Upper lobe of right lung (tissue), 1 donor: ENCODE measurements around the gene SLC41A1. TPM values are rescaled to one million over a fixed set of nuclear protein-coding genes. Genes with fewer than 3 reads are reported as not detected.

Experiments
- ATAC-seq: fragments of 200-7000 bp; cut with Tn5 transposase; one replicate; pipeline ENCODE4 v1.9.1; 2020; ENCODE audit warnings: mild to moderate bottlenecking, moderate library complexity
- DNase-seq: peaks from one replicate; pipeline ENCODE4 v3.0.0-alpha.2; 2020
- H3K27ac ChIP-seq: fragments of 200-600 bp; one replicate; pipeline ENCODE4 v1.8.0; 2022
- H3K27me3 ChIP-seq: fragments of 200-600 bp; one replicate; pipeline ENCODE4 v1.8.0; 2022; ENCODE audit warnings: mild to moderate bottlenecking
- H3K36me3 ChIP-seq: fragments of 200-600 bp; one replicate; pipeline ENCODE4 v1.8.0; 2022
- H3K4me1 ChIP-seq: fragments of 200-600 bp; one replicate; pipeline ENCODE4 v1.8.0; 2022
- H3K4me3 ChIP-seq: fragments of 200-600 bp; one replicate; pipeline ENCODE4 v1.8.0; 2022; ENCODE audit warnings: mild to moderate bottlenecking
- H3K9me3 ChIP-seq: fragments of 200-600 bp; one replicate; pipeline ENCODE4 v1.8.0; 2022
- CTCF ChIP-seq: fragments of 200-600 bp; IDR thresholded peaks from one replicate; pipeline ENCODE4 v1.8.0; 2022; ENCODE audit warnings: antibody characterized with exemption
- intact Hi-C: fragments of 100-400 bp; cut with DNase I; formaldehyde crosslinking; loops from one replicate; pipeline ENCODE4 v1.11.0; 2022
- total RNA-seq: library from RNA; stranded (reverse); fragmentation: NEBNext Ultra II Directional; extraction: Animal tissue kit (Norgen Biotek cat#: 25700); gene quantifications from one replicate; pipeline ENCODE4 v1.2.1, GENCODE V29; 2021
- donor health status: DM: no; HTN: yes; CAD: no; lungs with severe emphysema.

The SLC41A1 gene
- total RNA-seq, 1 donor from 2014 or later = 35.8 TPM

- no peaks in the 10 kb centered on the region for H3K27me3 ChIP-seq
- no peak overlapping the region for H3K27ac ChIP-seq
- H3K4me3 ChIP-seq = no peak overlapping the region
- H3K9me3 ChIP-seq = no peaks in the 10 kb centered on the region
- intact Hi-C loops = loop anchor here (10.0 kb wide), 1 partner anchor 122 kb away; no protein-coding TSS in a partner anchor
- peaks cover 70% of the 10 kb centered on the region for H3K36me3 ChIP-seq
- DNase-seq = no peak
- no peak for ATAC-seq
- no peaks in the 10 kb centered on the region for H3K4me1 ChIP-seq
- TF ChIP-seq CTCF = no peak
Measured at GRCh38 chr1:205792961-205793673, 19.9 kb downstream of the SLC41A1 start.

GRCh38 chr1:205792481-205792881 is 20.5 kb downstream of the SLC41A1 start:
- H3K27me3 ChIP-seq = no peaks in the 10 kb centered on the region
- H3K9me3 ChIP-seq = no peaks in the 10 kb centered on the region
- H3K27ac ChIP-seq = no peak overlapping the region
- no peaks in the 10 kb centered on the region for H3K4me1 ChIP-seq
- no peak for DNase-seq
- no peak for ATAC-seq
- peaks cover 64% of the 10 kb centered on the region for H3K36me3 ChIP-seq
- TF ChIP-seq CTCF = no peak
- intact Hi-C loops = loop anchor here (10.0 kb wide), 1 partner anchor 122 kb away; no protein-coding TSS in a partner anchor
- no peak overlapping the region for H3K4me3 ChIP-seq

GRCh38 chr1:205791568-205792180 is 21.3 kb downstream of the SLC41A1 start:
- peak; percentile 92 for ATAC-seq
- no peak overlapping the region for H3K4me3 ChIP-seq
- no peaks in the 10 kb centered on the region for H3K4me1 ChIP-seq
- H3K27ac ChIP-seq = no peak overlapping the region
- DNase-seq = no peak
- no peaks in the 10 kb centered on the region for H3K9me3 ChIP-seq
- TF ChIP-seq CTCF = peak; percentile 74
- peaks cover 56% of the 10 kb centered on the region for H3K36me3 ChIP-seq
- intact Hi-C loops = loop anchor here (10.0 kb wide), 1 partner anchor 123 kb away; no protein-coding TSS in a partner anchor
- no peaks in the 10 kb centered on the region for H3K27me3 ChIP-seq

- Histone ChIP-seq H3K9me3 (no peaks in the 10 kb centered on the region), H3K27ac (no peak overlapping the region), H3K4me1 (no peaks in the 10 kb centered on the region), H3K27me3 (no peaks in the 10 kb centered on the region), H3K36me3 (peaks cover 15% of the 10 kb centered on the region), H3K4me3 (no peak overlapping the region)
- no peak for DNase-seq
- no peak for TF ChIP-seq CTCF
- intact Hi-C loops = no loop called here
- ATAC-seq = no peak
Measured at GRCh38 chr1:205787287-205787916, 25.6 kb downstream of the SLC41A1 start.

GRCh38 chr1:205786601-205787000 is 26.4 kb downstream of the SLC41A1 start:
- Histone ChIP-seq H3K9me3 (no peaks in the 10 kb centered on the region), H3K27me3 (no peaks in the 10 kb centered on the region), H3K36me3 (peaks cover 12% of the 10 kb centered on the region), H3K4me1 (no peaks in the 10 kb centered on the region), H3K4me3 (no peak overlapping the region), H3K27ac (no peak overlapping the region)
- TF ChIP-seq CTCF = no peak
- ATAC-seq (no peak), DNase-seq (no peak)
- intact Hi-C loops = no loop called here
